ENCODE measurements around the gene AMFR.

DNA sequence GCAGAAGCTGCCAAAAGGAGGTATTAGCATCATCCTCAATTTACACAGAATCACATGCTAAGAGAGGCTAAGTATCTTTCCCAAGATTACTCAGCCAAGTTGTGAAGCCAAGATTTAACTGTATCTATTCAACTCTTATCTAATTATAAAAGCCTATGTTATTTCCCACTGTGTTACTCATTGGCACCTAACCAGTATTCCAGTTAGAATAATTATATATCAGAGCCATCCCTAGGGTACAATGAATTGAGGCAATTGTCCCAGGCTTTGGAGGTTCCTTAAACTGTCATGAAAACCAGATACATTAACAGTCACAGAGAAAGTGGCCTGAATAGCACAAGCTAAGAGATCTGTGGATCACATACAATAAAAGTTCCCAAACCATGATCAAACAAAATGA, 10.9 kb upstream of the AMFR start:
- TF ChIP-seq, protein P1, sequence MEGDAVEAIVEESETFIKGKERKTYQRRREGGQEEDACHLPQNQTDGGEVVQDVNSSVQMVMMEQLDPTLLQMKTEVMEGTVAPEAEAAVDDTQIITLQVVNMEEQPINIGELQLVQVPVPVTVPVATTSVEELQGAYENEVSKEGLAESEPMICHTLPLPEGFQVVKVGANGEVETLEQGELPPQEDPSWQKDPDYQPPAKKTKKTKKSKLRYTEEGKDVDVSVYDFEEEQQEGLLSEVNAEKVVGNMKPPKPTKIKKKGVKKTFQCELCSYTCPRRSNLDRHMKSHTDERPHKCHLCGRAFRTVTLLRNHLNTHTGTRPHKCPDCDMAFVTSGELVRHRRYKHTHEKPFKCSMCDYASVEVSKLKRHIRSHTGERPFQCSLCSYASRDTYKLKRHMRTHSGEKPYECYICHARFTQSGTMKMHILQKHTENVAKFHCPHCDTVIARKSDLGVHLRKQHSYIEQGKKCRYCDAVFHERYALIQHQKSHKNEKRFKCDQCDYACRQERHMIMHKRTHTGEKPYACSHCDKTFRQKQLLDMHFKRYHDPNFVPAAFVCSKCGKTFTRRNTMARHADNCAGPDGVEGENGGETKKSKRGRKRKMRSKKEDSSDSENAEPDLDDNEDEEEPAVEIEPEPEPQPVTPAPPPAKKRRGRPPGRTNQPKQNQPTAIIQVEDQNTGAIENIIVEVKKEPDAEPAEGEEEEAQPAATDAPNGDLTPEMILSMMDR (optimal IDR thresholded peaks at IDR 0.05 in 1 of 3, IDR thresholded peaks at IDR 0.05 in 1 of 3, conservative IDR thresholded peaks at IDR 0.05 in 1 of 3; ENCODE audit: extremely low read depth in 1 of 3, insufficient read depth in 2 of 3, low read length in 3 of 3), result no peak
- no peak for TF ChIP-seq EZH2 (IDR thresholded peaks at IDR 0.05; ENCODE audit: low read length)

Data from keratinocyte (primary cell).